Liver (tissue), 3 donors: ENCODE data around the gene DNPEP.

Experiments used
- CTCF ChIP-seq: fragments of 150-350 bp; IDR thresholded peaks from 2 replicates; pipeline ENCODE4 v1.5.1; 2017; ENCODE audit warnings: improper control_type of control experiment, low read depth, low read length; ENCODE audit not compliant: missing input control
- FOXA1 ChIP-seq: IDR thresholded peaks from 2 replicates; pipeline ENCODE4 v1.6.1; 2016; ENCODE audit warnings: antibody characterized with exemption
- GABPA ChIP-seq, 2 donors: IDR thresholded peaks in 1 of 2; conservative IDR thresholded peaks in 1 of 2; 2 replicates each; pipeline ENCODE4 v1.6.1; 2016; ENCODE audit warnings: antibody characterized with exemption in 2 of 2, mild to moderate bottlenecking in 1 of 2, moderate library complexity in 1 of 2
- JUND ChIP-seq, 2 donors: IDR thresholded peaks; 2 replicates each; pipeline ENCODE4 v1.6.1; 2016; ENCODE audit warnings: antibody characterized with exemption in 2 of 2
- MAX ChIP-seq: IDR thresholded peaks from 2 replicates; pipeline ENCODE4 v1.6.1; 2016; ENCODE audit warnings: antibody characterized with exemption
- RAD21 ChIP-seq, 2 donors: IDR thresholded peaks; 2 replicates each; pipeline ENCODE4 v1.6.1; 2016; ENCODE audit warnings: antibody characterized with exemption in 2 of 2, mild to moderate bottlenecking in 2 of 2
- REST ChIP-seq: IDR thresholded peaks from 2 replicates; pipeline ENCODE4 v1.6.1; 2016; ENCODE audit warnings: antibody characterized with exemption, mild to moderate bottlenecking
- SP1 ChIP-seq: IDR thresholded peaks from 2 replicates; pipeline ENCODE4 v1.6.1; 2018; ENCODE audit warnings: antibody characterized with exemption, mild to moderate bottlenecking
- TAF1 ChIP-seq: conservative IDR thresholded peaks from 2 replicates; pipeline ENCODE4 v1.6.1; 2016; ENCODE audit warnings: antibody characterized with exemption, mild to moderate bottlenecking
- YY1 ChIP-seq: IDR thresholded peaks from 2 replicates; pipeline ENCODE4 v1.6.1; 2016; ENCODE audit warnings: antibody characterized with exemption, mild to moderate bottlenecking
- donor health status: healthy.
- donor health status: healthy.

GRCh38 chr2:219384083-219384713 is 3.5 kb downstream of the DNPEP start:
- TF ChIP-seq CTCF (no peak), RAD21 (IDR thresholded peaks at IDR 0.05) (no peak), TAF1 (no peak), FOXA1 (no peak), YY1 (no peak), MAX (no peak), GABPA (IDR thresholded peaks at IDR 0.05 in 1 of 2, conservative IDR thresholded peaks at IDR 0.05 in 1 of 2) (no peak), REST (no peak), JUND (IDR thresholded peaks at IDR 0.05) (no peak), SP1 (no peak)
